ENCODE results near the gene CCDC150.
"Not testable (repeated sequence)": the region's sequence is repeated elsewhere in the genome, so short reads cannot be mapped to it uniquely, and the experiment has no call there.

Gene CCDC150

GRCh38 chr2:196639180-196640030, at the start of gene CCDC150:
Gene CCDC150, plus strand, starts transcription at chr2:196639715. Its CDS starts 52 bp downstream, at chr2:196639767.
- peak; percentile 97 for DNase-seq

- DNase-seq: no peak
These were observed 49.2 kb upstream of the CCDC150 start for GRCh38 chr2:196590286-196590685.

GRCh38 chr2:196591004-196591403, 48.5 kb upstream of the CCDC150 start:
- no peak for DNase-seq

- DNase-seq: no peak
These were observed 47.9 kb upstream of the CCDC150 start for GRCh38 chr2:196591621-196592022.

GRCh38 chr2:196592331-196592910, 47.1 kb upstream of the CCDC150 start:
- no peak for DNase-seq

GRCh38 chr2:196592911-196593881, 46.3 kb upstream of the CCDC150 start, which contains the start of gene HECW2:
Gene HECW2, minus strand, starts transcription at chr2:196593554.
- peak; percentile 50 for DNase-seq

GRCh38 chr2:196594158-196594557, 45.4 kb upstream of the CCDC150 start:
- no peak for DNase-seq

- DNase-seq: no peak
These were observed 42.0 kb upstream of the CCDC150 start for GRCh38 chr2:196597531-196597930.

- no peak for DNase-seq
These were observed 41.1 kb upstream of the CCDC150 start for GRCh38 chr2:196598412-196598811.

GRCh38 chr2:196598846-196599245, 40.7 kb upstream of the CCDC150 start:
- DNase-seq: no peak

- no peak for DNase-seq
These were observed 37.8 kb upstream of the CCDC150 start for GRCh38 chr2:196601430-196602306.

- no peak for DNase-seq
These were observed 35.3 kb upstream of the CCDC150 start for GRCh38 chr2:196604196-196604595.

- no peak for DNase-seq
These were observed 33.0 kb upstream of the CCDC150 start for GRCh38 chr2:196606516-196606915.

- no peak for DNase-seq
These were observed 32.4 kb upstream of the CCDC150 start for GRCh38 chr2:196607073-196607472.

GRCh38 chr2:196607896-196608295, 31.6 kb upstream of the CCDC150 start:
- DNase-seq: not testable (repeated sequence)

GRCh38 chr2:196609806-196610205, 29.7 kb upstream of the CCDC150 start:
- DNase-seq: no peak

GRCh38 chr2:196610796-196611195, 28.7 kb upstream of the CCDC150 start:
- DNase-seq: no peak

- no peak for DNase-seq
These were observed 26.2 kb upstream of the CCDC150 start for GRCh38 chr2:196613302-196613701.

GRCh38 chr2:196617430-196617829, 22.1 kb upstream of the CCDC150 start:
- no peak for DNase-seq

- no peak for DNase-seq
These were observed 20.9 kb upstream of the CCDC150 start for GRCh38 chr2:196618661-196619060.

GRCh38 chr2:196630531-196630930, 9.0 kb upstream of the CCDC150 start:
- no peak for DNase-seq

- DNase-seq: no peak
These were observed 4.4 kb upstream of the CCDC150 start for GRCh38 chr2:196635156-196635555.
